GM12878 (cell line): ENCODE data around the gene CREBBP.

ENCODE experiments used
- BMI1 ChIP-seq: fragments of 450-650 bp; IDR thresholded peaks from 2 replicates; pipeline ENCODE4 v1.6.1; 2016; ENCODE audit warnings: mild to moderate bottlenecking, moderate library complexity, borderline replicate concordance
- CHD4 ChIP-seq: fragments of 200-600 bp; sonication (generic); IDR thresholded peaks from 2 replicates; pipeline ENCODE4 v1.6.1; 2016; ENCODE audit warnings: mild to moderate bottlenecking
- EZH2 ChIP-seq: IDR thresholded peaks from 2 replicates; pipeline ENCODE4 v1.6.1; 2012; ENCODE audit warnings: low read depth, mild to moderate bottlenecking, control low read depth, inconsistent platforms, low read length, borderline replicate concordance; ENCODE audit not compliant: control insufficient read depth
- FOS ChIP-seq: IDR thresholded peaks from 3 replicates; pipeline ENCODE4 v1.6.1; 2011; ENCODE audit warnings: borderline replicate concordance; ENCODE audit not compliant: insufficient read length; ENCODE audit errors: extremely low read depth
- TCF12 ChIP-seq: IDR thresholded peaks from 2 replicates; pipeline ENCODE4 v1.6.1; 2011; ENCODE audit warnings: low read depth, mild to moderate bottlenecking, low read length
- TF ChIP-seq, protein P1 (sequence below), 3 experiments: IDR thresholded peaks in 2 of 3; conservative IDR thresholded peaks in 1 of 3; 2 replicates each; pipeline ENCODE4 v1.5.1; 2011; ENCODE audit warnings: low read depth in 3 of 3, low read length in 3 of 3, mild to moderate bottlenecking in 3 of 3, control low read depth in 2 of 3, moderate library complexity in 2 of 3, inconsistent platforms in 1 of 3, mixed read lengths in 1 of 3; ENCODE audit not compliant: control insufficient read depth in 2 of 3, insufficient read depth in 1 of 3; ENCODE audit errors: extremely low read depth in 1 of 3
- TF ChIP-seq, protein P2 (sequence below): IDR thresholded peaks from 2 replicates; pipeline ENCODE4 v1.6.1; 2011; ENCODE audit warnings: low read depth, mild to moderate bottlenecking, low read length, moderate library complexity, borderline replicate concordance; ENCODE audit errors: extremely low read depth
- TF ChIP-seq, protein P3 (sequence below): fragments of 450-650 bp; IDR thresholded peaks from 2 replicates; pipeline ENCODE4 v1.6.1; 2016; ENCODE audit warnings: mild to moderate bottlenecking, moderate library complexity, borderline replicate concordance
- TF ChIP-seq, protein P4 (sequence below): IDR thresholded peaks from 2 replicates; pipeline ENCODE4 v1.6.1; 2011; ENCODE audit warnings: low read depth, low read length, improper control_type of control experiment, borderline replicate concordance

DNA sequence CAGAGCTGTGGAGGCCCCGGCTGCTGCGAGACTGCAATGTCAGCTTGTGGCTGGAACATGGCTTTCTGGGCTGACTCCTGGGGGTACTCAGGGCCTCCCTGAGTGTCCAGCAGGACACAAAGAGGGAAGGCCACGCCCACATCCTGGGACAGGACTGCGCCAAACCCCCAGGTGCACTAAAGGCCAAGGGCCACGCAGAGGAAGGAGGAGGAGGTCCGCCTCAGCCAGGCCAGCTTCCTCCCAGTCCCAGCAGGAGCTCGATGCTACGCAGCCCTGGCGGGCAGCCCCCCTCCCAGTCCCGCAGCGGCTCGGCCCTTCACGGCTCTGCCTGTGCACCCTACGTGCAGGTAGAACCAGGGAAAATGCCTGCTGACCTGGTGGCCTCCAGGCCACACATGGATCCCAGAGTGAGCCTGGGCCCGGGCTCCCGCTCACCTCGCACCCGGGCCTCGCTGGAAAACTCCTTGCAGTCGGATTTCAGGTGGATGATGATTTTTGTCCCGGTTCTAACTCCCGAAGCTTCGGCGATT, 204.8 kb downstream of the CREBBP start:
- TF ChIP-seq, protein P1, sequence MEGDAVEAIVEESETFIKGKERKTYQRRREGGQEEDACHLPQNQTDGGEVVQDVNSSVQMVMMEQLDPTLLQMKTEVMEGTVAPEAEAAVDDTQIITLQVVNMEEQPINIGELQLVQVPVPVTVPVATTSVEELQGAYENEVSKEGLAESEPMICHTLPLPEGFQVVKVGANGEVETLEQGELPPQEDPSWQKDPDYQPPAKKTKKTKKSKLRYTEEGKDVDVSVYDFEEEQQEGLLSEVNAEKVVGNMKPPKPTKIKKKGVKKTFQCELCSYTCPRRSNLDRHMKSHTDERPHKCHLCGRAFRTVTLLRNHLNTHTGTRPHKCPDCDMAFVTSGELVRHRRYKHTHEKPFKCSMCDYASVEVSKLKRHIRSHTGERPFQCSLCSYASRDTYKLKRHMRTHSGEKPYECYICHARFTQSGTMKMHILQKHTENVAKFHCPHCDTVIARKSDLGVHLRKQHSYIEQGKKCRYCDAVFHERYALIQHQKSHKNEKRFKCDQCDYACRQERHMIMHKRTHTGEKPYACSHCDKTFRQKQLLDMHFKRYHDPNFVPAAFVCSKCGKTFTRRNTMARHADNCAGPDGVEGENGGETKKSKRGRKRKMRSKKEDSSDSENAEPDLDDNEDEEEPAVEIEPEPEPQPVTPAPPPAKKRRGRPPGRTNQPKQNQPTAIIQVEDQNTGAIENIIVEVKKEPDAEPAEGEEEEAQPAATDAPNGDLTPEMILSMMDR (IDR thresholded peaks at IDR 0.05 in 2 of 3, conservative IDR thresholded peaks at IDR 0.05 in 1 of 3; ENCODE audit: control insufficient read depth in 2 of 3, extremely low read depth in 1 of 3, insufficient read depth in 1 of 3, low read depth in 3 of 3, low read length in 3 of 3): no peak
- no peak for TF ChIP-seq TCF12
- no peak for TF ChIP-seq CHD4
- TF ChIP-seq, protein P2, sequence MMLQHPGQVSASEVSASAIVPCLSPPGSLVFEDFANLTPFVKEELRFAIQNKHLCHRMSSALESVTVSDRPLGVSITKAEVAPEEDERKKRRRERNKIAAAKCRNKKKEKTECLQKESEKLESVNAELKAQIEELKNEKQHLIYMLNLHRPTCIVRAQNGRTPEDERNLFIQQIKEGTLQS: no peak
- TF ChIP-seq FOS: no peak
- TF ChIP-seq, protein P3, sequence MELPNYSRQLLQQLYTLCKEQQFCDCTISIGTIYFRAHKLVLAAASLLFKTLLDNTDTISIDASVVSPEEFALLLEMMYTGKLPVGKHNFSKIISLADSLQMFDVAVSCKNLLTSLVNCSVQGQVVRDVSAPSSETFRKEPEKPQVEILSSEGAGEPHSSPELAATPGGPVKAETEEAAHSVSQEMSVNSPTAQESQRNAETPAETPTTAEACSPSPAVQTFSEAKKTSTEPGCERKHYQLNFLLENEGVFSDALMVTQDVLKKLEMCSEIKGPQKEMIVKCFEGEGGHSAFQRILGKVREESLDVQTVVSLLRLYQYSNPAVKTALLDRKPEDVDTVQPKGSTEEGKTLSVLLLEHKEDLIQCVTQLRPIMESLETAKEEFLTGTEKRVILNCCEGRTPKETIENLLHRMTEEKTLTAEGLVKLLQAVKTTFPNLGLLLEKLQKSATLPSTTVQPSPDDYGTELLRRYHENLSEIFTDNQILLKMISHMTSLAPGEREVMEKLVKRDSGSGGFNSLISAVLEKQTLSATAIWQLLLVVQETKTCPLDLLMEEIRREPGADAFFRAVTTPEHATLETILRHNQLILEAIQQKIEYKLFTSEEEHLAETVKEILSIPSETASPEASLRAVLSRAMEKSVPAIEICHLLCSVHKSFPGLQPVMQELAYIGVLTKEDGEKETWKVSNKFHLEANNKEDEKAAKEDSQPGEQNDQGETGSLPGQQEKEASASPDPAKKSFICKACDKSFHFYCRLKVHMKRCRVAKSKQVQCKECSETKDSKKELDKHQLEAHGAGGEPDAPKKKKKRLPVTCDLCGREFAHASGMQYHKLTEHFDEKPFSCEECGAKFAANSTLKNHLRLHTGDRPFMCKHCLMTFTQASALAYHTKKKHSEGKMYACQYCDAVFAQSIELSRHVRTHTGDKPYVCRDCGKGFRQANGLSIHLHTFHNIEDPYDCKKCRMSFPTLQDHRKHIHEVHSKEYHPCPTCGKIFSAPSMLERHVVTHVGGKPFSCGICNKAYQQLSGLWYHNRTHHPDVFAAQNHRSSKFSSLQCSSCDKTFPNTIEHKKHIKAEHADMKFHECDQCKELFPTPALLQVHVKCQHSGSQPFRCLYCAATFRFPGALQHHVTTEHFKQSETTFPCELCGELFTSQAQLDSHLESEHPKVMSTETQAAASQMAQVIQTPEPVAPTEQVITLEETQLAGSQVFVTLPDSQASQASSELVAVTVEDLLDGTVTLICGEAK: no peak
- no peak for TF ChIP-seq BMI1
- no peak for TF ChIP-seq EZH2
- TF ChIP-seq, protein P4, sequence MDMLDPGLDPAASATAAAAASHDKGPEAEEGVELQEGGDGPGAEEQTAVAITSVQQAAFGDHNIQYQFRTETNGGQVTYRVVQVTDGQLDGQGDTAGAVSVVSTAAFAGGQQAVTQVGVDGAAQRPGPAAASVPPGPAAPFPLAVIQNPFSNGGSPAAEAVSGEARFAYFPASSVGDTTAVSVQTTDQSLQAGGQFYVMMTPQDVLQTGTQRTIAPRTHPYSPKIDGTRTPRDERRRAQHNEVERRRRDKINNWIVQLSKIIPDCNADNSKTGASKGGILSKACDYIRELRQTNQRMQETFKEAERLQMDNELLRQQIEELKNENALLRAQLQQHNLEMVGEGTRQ: no peak
